Measurements from ENCODE around the gene SMAD9.

Gene SMAD9

GRCh38 chr13:36834299-36834698 is 85.7 kb downstream of the SMAD9 start:
- no peaks in the 10 kb centered on the region for H3K9me3 ChIP-seq (replicated peaks; ENCODE audit: low read length)

GRCh38 chr13:36831291-36831690 is 88.7 kb downstream of the SMAD9 start:
- Histone ChIP-seq H3K9me3 (replicated peaks; ENCODE audit: low read length) (no peaks in the 10 kb centered on the region), H3K9ac (ENCODE audit: low read depth, low read length) (no peak overlapping the region), H3K4me1 (ENCODE audit: control insufficient read depth, insufficient read depth, low read length) (no peaks in the 10 kb centered on the region), H3K4me2 (ENCODE audit: low read length) (no peak overlapping the region), H3K4me3 (ENCODE audit: low read length) (no peak overlapping the region), H3K36me3 (ENCODE audit: insufficient read depth, low read length) (peaks cover 7% of the 10 kb centered on the region), H3K27me3 (ENCODE audit: control insufficient read depth, insufficient read depth, low read length) (no peaks in the 10 kb centered on the region)

More at GRCh38 chr13:36834299-36834698, 85.7 kb downstream of the SMAD9 start:
- H3K4me1 ChIP-seq (ENCODE audit: control insufficient read depth, insufficient read depth, low read length) = no peaks in the 10 kb centered on the region
- no peaks in the 10 kb centered on the region for H3K27me3 ChIP-seq (ENCODE audit: control insufficient read depth, insufficient read depth, low read length)
- no peak overlapping the region for H3K4me3 ChIP-seq (ENCODE audit: low read length)
- peaks cover 4% of the 10 kb centered on the region for H3K36me3 ChIP-seq (ENCODE audit: insufficient read depth, low read length)
- no peak overlapping the region for H3K4me2 ChIP-seq (ENCODE audit: low read length)
- no peak overlapping the region for H3K9ac ChIP-seq (ENCODE audit: low read depth, low read length)

- no peak overlapping the region for H3K4me3 ChIP-seq (ENCODE audit: low read length)
- H3K4me1 ChIP-seq (ENCODE audit: control insufficient read depth, insufficient read depth, low read length) = no peaks in the 10 kb centered on the region
- no peak overlapping the region for H3K9ac ChIP-seq (ENCODE audit: low read depth, low read length)
- no peaks in the 10 kb centered on the region for H3K9me3 ChIP-seq (replicated peaks; ENCODE audit: low read length)
- no peak overlapping the region for H3K4me2 ChIP-seq (ENCODE audit: low read length)
- peaks cover 7% of the 10 kb centered on the region for H3K36me3 ChIP-seq (ENCODE audit: insufficient read depth, low read length)
- H3K27me3 ChIP-seq (ENCODE audit: control insufficient read depth, insufficient read depth, low read length) = no peaks in the 10 kb centered on the region
Observed at GRCh38 chr13:36829753-36830152, 90.3 kb downstream of the SMAD9 start.

- peaks cover 18% of the 10 kb centered on the region for H3K4me1 ChIP-seq (ENCODE audit: control insufficient read depth, insufficient read depth, low read length)
- H3K9ac ChIP-seq (ENCODE audit: low read depth, low read length) = no peak overlapping the region
- H3K4me2 ChIP-seq (ENCODE audit: low read length) = no peak overlapping the region
- no peak overlapping the region for H3K4me3 ChIP-seq (ENCODE audit: low read length)
- H3K36me3 ChIP-seq (ENCODE audit: insufficient read depth, low read length) = no peaks in the 10 kb centered on the region
- H3K27me3 ChIP-seq (ENCODE audit: control insufficient read depth, insufficient read depth, low read length) = no peaks in the 10 kb centered on the region
- no peaks in the 10 kb centered on the region for H3K9me3 ChIP-seq (replicated peaks; ENCODE audit: low read length)
Observed at GRCh38 chr13:36822785-36823184, 97.3 kb downstream of the SMAD9 start.

- Histone ChIP-seq H3K36me3 (ENCODE audit: insufficient read depth, low read length) (no peaks in the 10 kb centered on the region), H3K9me3 (replicated peaks; ENCODE audit: low read length) (no peaks in the 10 kb centered on the region), H3K4me1 (ENCODE audit: control insufficient read depth, insufficient read depth, low read length) (peaks cover 18% of the 10 kb centered on the region), H3K4me3 (ENCODE audit: low read length) (peak overlapping the region; percentile 89), H3K4me2 (ENCODE audit: low read length) (peak overlapping the region; percentile 100), H3K9ac (ENCODE audit: low read depth, low read length) (peak overlapping the region; percentile 80), H3K27me3 (ENCODE audit: control insufficient read depth, insufficient read depth, low read length) (peaks cover 2% of the 10 kb centered on the region)
Observed at GRCh38 chr13:36820222-36820621, 99.8 kb downstream of the SMAD9 start.

GRCh38 chr13:36819739-36820090 is 100.3 kb downstream of the SMAD9 start:
- Histone ChIP-seq H3K9me3 (replicated peaks; ENCODE audit: low read length) (no peaks in the 10 kb centered on the region), H3K36me3 (ENCODE audit: insufficient read depth, low read length) (no peaks in the 10 kb centered on the region), H3K4me3 (ENCODE audit: low read length) (peak overlapping the region; percentile 89), H3K9ac (ENCODE audit: low read depth, low read length) (peak overlapping the region; percentile 80), H3K4me1 (ENCODE audit: control insufficient read depth, insufficient read depth, low read length) (peaks cover 18% of the 10 kb centered on the region), H3K4me2 (ENCODE audit: low read length) (peak overlapping the region; percentile 100), H3K27me3 (ENCODE audit: control insufficient read depth, insufficient read depth, low read length) (peaks cover 2% of the 10 kb centered on the region)

GRCh38 chr13:36818804-36819738 is 101.0 kb downstream of the SMAD9 start, which contains the start of gene RFXAP:
RFXAP (plus strand) TSS chr13:36819222; CDS start chr13:36819358, 136 bp downstream.
- Histone ChIP-seq H3K9ac (ENCODE audit: low read depth, low read length) (peak within 1 kb of the TSS; percentile 80), H3K4me2 (ENCODE audit: low read length) (peak within 1 kb of the TSS; percentile 100), H3K4me1 (ENCODE audit: control insufficient read depth, insufficient read depth, low read length) (peaks cover 18% of the 10 kb centered on the region), H3K9me3 (replicated peaks; ENCODE audit: low read length) (no peaks in the 10 kb centered on the region), H3K4me3 (ENCODE audit: low read length) (peak within 1 kb of the TSS; percentile 89), H3K36me3 (ENCODE audit: insufficient read depth, low read length) (no peaks in the 10 kb centered on the region), H3K27me3 (ENCODE audit: control insufficient read depth, insufficient read depth, low read length) (peaks cover 2% of the 10 kb centered on the region)

- peak overlapping the region; percentile 100 for H3K4me2 ChIP-seq (ENCODE audit: low read length)
- H3K9ac ChIP-seq (ENCODE audit: low read depth, low read length) = peak overlapping the region; percentile 80
- peak overlapping the region; percentile 89 for H3K4me3 ChIP-seq (ENCODE audit: low read length)
Observed at GRCh38 chr13:36817996-36818803, 101.8 kb downstream of the SMAD9 start.

GRCh38 chr13:36815062-36815461 is 105.0 kb downstream of the SMAD9 start:
- H3K27me3 ChIP-seq (ENCODE audit: control insufficient read depth, insufficient read depth, low read length) = peaks cover 19% of the 10 kb centered on the region
- peaks cover 8% of the 10 kb centered on the region for H3K4me1 ChIP-seq (ENCODE audit: control insufficient read depth, insufficient read depth, low read length)
- no peaks in the 10 kb centered on the region for H3K36me3 ChIP-seq (ENCODE audit: insufficient read depth, low read length)
- no peaks in the 10 kb centered on the region for H3K9me3 ChIP-seq (replicated peaks; ENCODE audit: low read length)
- H3K4me3 ChIP-seq (ENCODE audit: low read length) = no peak overlapping the region
- H3K9ac ChIP-seq (ENCODE audit: low read depth, low read length) = no peak overlapping the region
- no peak overlapping the region for H3K4me2 ChIP-seq (ENCODE audit: low read length)

More at GRCh38 chr13:36817996-36818803, 101.8 kb downstream of the SMAD9 start:
- Histone ChIP-seq H3K27me3 (ENCODE audit: control insufficient read depth, insufficient read depth, low read length) (peaks cover 2% of the 10 kb centered on the region), H3K36me3 (ENCODE audit: insufficient read depth, low read length) (no peaks in the 10 kb centered on the region), H3K9me3 (replicated peaks; ENCODE audit: low read length) (no peaks in the 10 kb centered on the region), H3K4me1 (ENCODE audit: control insufficient read depth, insufficient read depth, low read length) (peaks cover 18% of the 10 kb centered on the region)

GRCh38 chr13:36814465-36814864 is 105.6 kb downstream of the SMAD9 start:
- Histone ChIP-seq H3K36me3 (ENCODE audit: insufficient read depth, low read length) (no peaks in the 10 kb centered on the region), H3K4me2 (ENCODE audit: low read length) (no peak overlapping the region), H3K9me3 (replicated peaks; ENCODE audit: low read length) (no peaks in the 10 kb centered on the region), H3K9ac (ENCODE audit: low read depth, low read length) (no peak overlapping the region), H3K4me3 (ENCODE audit: low read length) (no peak overlapping the region), H3K27me3 (ENCODE audit: control insufficient read depth, insufficient read depth, low read length) (peaks cover 24% of the 10 kb centered on the region), H3K4me1 (ENCODE audit: control insufficient read depth, insufficient read depth, low read length) (peaks cover 4% of the 10 kb centered on the region)

- Histone ChIP-seq H3K4me2 (ENCODE audit: low read length) (no peak overlapping the region), H3K27me3 (ENCODE audit: control insufficient read depth, insufficient read depth, low read length) (peaks cover 24% of the 10 kb centered on the region), H3K4me1 (ENCODE audit: control insufficient read depth, insufficient read depth, low read length) (no peaks in the 10 kb centered on the region), H3K36me3 (ENCODE audit: insufficient read depth, low read length) (no peaks in the 10 kb centered on the region), H3K9ac (ENCODE audit: low read depth, low read length) (no peak overlapping the region), H3K4me3 (ENCODE audit: low read length) (no peak overlapping the region), H3K9me3 (replicated peaks; ENCODE audit: low read length) (no peaks in the 10 kb centered on the region)
Observed at GRCh38 chr13:36813225-36813624, 106.8 kb downstream of the SMAD9 start.

Data from skeletal muscle satellite cell (primary cell).